Endothelial cell (in vitro differentiated cells): Measurements from ENCODE around the gene CELF1. TPM values are rescaled to one million over a fixed set of nuclear protein-coding genes. Genes with fewer than 3 reads are reported as not detected.

ENCODE experiments used
- DNase-seq: peaks from one replicate; pipeline ENCODE4 v3.0.0; 2021; ENCODE audit warnings: low spot score
- H3K27ac Mint-ChIP-seq: one replicate; pipeline ENCODE4 v1.8.0; 2021; ENCODE audit warnings: mixed read lengths, inconsistent platforms; ENCODE audit not compliant: unreplicated experiment
- H3K27me3 Mint-ChIP-seq: one replicate; pipeline ENCODE4 v1.8.0; 2021; ENCODE audit warnings: mild to moderate bottlenecking, moderate library complexity, mixed read lengths, inconsistent platforms; ENCODE audit not compliant: unreplicated experiment
- H3K36me3 Mint-ChIP-seq: one replicate; pipeline ENCODE4 v1.8.0; 2021; ENCODE audit warnings: mild to moderate bottlenecking, low read depth, mixed read lengths, inconsistent platforms; ENCODE audit not compliant: unreplicated experiment
- H3K4me1 Mint-ChIP-seq: one replicate; pipeline ENCODE4 v1.8.0; 2021; ENCODE audit warnings: mild to moderate bottlenecking, mixed read lengths, inconsistent platforms; ENCODE audit not compliant: unreplicated experiment
- H3K4me3 Mint-ChIP-seq: one replicate; pipeline ENCODE4 v1.8.0; 2021; ENCODE audit warnings: mild to moderate bottlenecking, mixed read lengths, inconsistent platforms; ENCODE audit not compliant: unreplicated experiment
- H3K9me3 Mint-ChIP-seq: one replicate; pipeline ENCODE4 v1.8.0; 2021; ENCODE audit warnings: mixed read lengths, inconsistent platforms; ENCODE audit not compliant: unreplicated experiment
- total RNA-seq: library from RNA; stranded (reverse); fragmentation: NEBNext Ultra II Directional; extraction: Animal tissue kit (Norgen Biotek cat#: 25700); gene quantifications from one replicate; pipeline ENCODE4 v1.2.1, GENCODE V29; 2021; ENCODE audit not compliant: unreplicated experiment
- TF ChIP-seq, protein P1 (sequence below): fragments of 200-600 bp; sonication (generic); IDR thresholded peaks from one replicate; pipeline ENCODE4 v1.5.0; 2021; ENCODE audit warnings: antibody characterized with exemption; ENCODE audit not compliant: unreplicated experiment

CELF1 gene
- total RNA-seq, 1 donor from 2014 or later: 162 TPM

DNA sequence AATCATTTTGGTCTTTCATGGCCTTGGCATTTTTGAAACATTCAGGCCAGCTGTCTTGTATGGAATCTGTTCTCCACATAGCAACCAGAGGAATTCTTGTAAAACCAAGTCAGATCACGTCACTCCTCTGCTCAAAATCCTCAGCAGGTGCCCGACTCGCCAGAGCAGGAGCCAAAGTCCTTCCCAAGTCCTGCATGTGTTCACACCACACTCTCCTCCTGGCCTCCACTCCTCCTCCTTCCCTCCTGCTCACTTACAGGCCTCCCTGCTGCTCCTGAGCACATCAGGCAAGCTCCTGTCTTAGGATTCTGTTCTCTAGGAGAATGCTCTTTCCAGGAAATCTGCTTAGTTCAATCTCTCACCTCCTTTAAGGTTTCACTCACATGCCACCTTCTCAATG is 119.8 kb downstream of the CELF1 start:
- TF ChIP-seq, protein P1, sequence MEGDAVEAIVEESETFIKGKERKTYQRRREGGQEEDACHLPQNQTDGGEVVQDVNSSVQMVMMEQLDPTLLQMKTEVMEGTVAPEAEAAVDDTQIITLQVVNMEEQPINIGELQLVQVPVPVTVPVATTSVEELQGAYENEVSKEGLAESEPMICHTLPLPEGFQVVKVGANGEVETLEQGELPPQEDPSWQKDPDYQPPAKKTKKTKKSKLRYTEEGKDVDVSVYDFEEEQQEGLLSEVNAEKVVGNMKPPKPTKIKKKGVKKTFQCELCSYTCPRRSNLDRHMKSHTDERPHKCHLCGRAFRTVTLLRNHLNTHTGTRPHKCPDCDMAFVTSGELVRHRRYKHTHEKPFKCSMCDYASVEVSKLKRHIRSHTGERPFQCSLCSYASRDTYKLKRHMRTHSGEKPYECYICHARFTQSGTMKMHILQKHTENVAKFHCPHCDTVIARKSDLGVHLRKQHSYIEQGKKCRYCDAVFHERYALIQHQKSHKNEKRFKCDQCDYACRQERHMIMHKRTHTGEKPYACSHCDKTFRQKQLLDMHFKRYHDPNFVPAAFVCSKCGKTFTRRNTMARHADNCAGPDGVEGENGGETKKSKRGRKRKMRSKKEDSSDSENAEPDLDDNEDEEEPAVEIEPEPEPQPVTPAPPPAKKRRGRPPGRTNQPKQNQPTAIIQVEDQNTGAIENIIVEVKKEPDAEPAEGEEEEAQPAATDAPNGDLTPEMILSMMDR: no peak
- H3K9me3 Mint-ChIP-seq: no peaks in the 10 kb centered on the region
- H3K27ac Mint-ChIP-seq: no peak overlapping the region
- H3K27me3 Mint-ChIP-seq: peaks cover 7% of the 10 kb centered on the region
- DNase-seq: no peak
- H3K4me1 Mint-ChIP-seq: no peaks in the 10 kb centered on the region
- H3K36me3 Mint-ChIP-seq: no peaks in the 10 kb centered on the region
- no peak overlapping the region for H3K4me3 Mint-ChIP-seq

DNA sequence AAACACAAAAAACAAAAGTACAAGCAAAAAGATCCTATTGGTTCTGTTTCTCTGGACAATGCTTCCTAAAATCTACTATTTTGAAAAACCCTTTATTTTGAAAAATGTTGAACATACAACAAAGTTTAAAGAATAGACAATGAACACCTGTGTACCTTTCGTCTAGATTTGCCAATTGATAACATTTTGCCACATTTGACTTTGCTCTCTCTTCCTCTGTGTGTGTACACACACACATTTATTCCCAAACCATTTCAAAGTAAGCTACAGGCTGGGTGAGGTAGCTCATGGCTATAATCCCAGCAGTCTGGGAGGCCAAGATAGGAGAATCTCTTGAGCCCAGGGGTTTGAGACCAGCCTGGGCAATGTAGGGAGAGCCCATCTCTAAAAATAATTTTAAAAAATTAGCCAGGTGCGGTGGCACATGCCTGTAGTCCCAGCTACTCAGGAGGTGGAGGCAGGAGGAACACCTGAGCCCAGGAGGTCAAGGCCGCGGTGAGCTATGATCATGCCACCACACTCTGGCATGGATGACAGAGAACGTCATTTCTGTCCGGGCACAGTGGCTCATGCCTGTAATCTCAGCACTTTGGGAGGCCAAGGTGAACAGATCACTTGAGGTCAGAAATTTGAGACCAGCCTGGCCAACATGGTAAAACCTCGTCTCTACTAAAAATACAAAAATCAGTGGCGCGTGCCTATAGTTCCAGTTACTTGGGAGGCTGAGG is 121.4 kb downstream of the CELF1 start:
- Mint-ChIP-seq H3K27ac (no peak overlapping the region), H3K36me3 (peaks cover 3% of the 10 kb centered on the region), H3K4me3 (no peak overlapping the region), H3K4me1 (peaks cover 2% of the 10 kb centered on the region), H3K27me3 (peaks cover 4% of the 10 kb centered on the region), H3K9me3 (no peaks in the 10 kb centered on the region)
- no peak for DNase-seq
- TF ChIP-seq, protein P1: no peak

DNA sequence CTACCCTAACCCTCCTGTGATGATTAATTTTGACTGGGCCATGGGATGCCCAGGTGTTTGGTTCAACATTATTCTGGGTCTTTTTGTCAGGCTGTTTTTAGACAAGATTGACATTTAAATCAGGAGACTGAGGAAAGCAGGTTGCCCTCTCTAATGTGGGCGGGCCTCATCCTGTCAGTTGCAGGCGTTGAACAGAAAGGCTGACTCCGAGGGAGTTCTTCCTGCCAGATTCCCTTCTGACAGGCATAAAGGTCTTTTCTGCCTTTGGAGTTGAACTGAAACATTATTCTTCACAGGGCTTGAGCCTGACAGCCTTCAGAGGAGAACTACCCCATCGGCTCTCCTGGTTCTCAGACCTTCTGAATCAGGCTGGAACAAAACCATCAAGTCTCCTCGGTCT is 122.4 kb downstream of the CELF1 start:
- H3K9me3 Mint-ChIP-seq: no peaks in the 10 kb centered on the region

DNA sequence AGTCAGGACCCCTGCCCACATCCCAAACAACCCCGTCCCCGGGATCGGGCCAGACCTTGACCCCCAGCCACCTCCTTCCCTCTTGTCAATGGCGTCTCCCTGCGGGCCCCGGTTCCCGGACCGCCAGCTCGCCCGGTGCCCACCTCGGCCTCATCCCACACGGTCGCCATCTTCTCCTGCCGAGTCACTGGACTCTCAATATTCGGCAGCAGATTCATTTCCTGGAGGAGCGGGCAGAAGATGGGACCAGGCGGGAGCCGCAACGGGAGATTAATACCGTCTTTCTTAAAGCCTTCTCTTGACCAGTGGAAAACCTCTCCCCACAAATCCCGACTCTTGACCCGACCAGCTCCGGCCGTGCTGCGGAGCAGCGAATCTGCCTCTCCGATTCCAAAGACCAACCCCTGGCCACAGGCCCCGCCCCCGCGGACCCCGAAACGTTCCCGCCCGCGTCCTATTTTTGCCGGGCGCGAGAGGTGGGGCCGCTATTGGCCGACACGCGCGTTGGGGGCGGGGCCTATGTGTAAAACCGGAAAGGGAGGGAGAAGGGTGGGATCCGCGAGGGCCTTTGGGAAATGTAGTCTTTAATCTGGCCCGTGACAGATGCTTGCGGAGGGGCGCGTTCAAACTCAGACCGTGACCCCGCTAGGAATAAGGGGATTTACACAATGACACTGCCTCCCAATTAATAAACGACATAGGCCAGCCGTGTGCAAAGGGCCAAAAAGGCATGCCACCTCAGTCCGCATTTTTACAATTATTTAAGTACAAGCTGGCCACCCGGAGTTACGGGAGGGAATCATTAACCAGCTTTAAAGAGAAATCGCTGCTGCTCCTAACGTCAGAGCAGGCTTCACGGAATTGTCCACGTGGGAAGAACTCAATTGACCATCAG is 126.6 kb downstream of the CELF1 start, which contains the start of gene PSMC3:
PSMC3 (minus strand) TSS at position 378 of the 895 bp plus-strand sequence; CDS start at position 218, 160 bp downstream.
- Mint-ChIP-seq H3K36me3 (peaks cover 25% of the 10 kb centered on the region), H3K27me3 (peaks cover 7% of the 10 kb centered on the region), H3K27ac (peak within 1 kb of the TSS; percentile 98), H3K9me3 (no peaks in the 10 kb centered on the region), H3K4me3 (peak within 1 kb of the TSS; percentile 99), H3K4me1 (peaks cover 24% of the 10 kb centered on the region)
- TF ChIP-seq, protein P1: no peak
- DNase-seq: peak; percentile 99

More for the DNA sequence above, 122.4 kb downstream of the CELF1 start:
- peaks cover 3% of the 10 kb centered on the region for H3K36me3 Mint-ChIP-seq
- no peak overlapping the region for H3K4me3 Mint-ChIP-seq
- no peak overlapping the region for H3K27ac Mint-ChIP-seq
- peaks cover 10% of the 10 kb centered on the region for H3K4me1 Mint-ChIP-seq
- peaks cover 2% of the 10 kb centered on the region for H3K27me3 Mint-ChIP-seq
- TF ChIP-seq, protein P1: no peak
- DNase-seq: no peak

DNA sequence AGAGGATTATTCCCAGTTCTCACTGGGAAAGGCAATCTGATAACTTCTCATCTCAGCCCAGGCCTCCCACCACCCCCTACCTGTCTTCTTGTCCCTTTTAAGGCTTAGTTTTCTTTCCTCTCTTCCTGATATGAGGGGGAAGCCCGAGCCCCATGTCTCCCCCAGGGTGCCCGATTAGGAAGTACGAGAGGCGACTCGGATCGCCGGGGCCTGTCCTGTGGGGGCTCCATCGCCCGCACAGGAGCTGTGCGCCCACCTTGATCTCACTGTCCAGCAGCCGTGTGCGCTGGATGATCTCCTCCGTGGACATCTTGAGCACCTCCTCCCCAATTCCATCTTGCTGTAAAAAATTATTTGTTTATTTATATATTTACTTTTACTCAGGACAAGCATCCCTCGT is 127.3 kb downstream of the CELF1 start:
- H3K4me1 Mint-ChIP-seq: peaks cover 24% of the 10 kb centered on the region
- H3K27ac Mint-ChIP-seq: peak overlapping the region; percentile 98
- no peak for DNase-seq
- H3K27me3 Mint-ChIP-seq: peaks cover 9% of the 10 kb centered on the region
- no peaks in the 10 kb centered on the region for H3K9me3 Mint-ChIP-seq
- peak overlapping the region; percentile 99 for H3K4me3 Mint-ChIP-seq
- H3K36me3 Mint-ChIP-seq: peaks cover 27% of the 10 kb centered on the region
- TF ChIP-seq, protein P1: no peak
